HG03139 (cell line): ENCODE results near the gene TNRC6A.
"Not testable (repeated sequence)": the region's sequence is repeated elsewhere in the genome, so short reads cannot be mapped to it uniquely, and the experiment has no call there.

ENCODE experiments used
- ATAC-seq: cut with Tn5 transposase; IDR thresholded peaks from one replicate; pipeline ENCODE4 v1.9.1; 2021; ENCODE audit not compliant: unreplicated experiment

TNRC6A gene

DNA sequence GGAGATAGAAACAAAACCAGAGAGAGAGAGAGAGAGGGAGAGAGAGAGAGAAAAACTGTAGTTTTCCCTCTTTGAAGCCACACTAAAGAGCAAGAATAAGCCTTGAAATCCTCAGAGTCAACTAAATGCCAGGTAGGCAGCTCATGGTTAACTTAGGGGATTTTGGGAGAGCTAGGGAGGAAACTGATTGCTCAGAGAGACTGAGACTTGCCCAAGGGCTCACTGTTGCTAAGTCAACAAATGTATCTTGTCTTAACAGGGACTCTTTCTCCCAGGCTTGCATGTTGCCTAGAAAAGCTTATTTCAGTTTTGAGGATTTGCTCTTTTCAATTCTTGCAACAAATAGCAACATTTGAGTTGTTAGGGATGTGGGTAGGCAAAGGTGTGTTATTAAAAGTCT lies 111.8 kb downstream of the TNRC6A start:
- ATAC-seq: no peak

GRCh38 chr16:24844101-24845030 lies 114.9 kb downstream of the TNRC6A start:
- ATAC-seq: no peak

DNA sequence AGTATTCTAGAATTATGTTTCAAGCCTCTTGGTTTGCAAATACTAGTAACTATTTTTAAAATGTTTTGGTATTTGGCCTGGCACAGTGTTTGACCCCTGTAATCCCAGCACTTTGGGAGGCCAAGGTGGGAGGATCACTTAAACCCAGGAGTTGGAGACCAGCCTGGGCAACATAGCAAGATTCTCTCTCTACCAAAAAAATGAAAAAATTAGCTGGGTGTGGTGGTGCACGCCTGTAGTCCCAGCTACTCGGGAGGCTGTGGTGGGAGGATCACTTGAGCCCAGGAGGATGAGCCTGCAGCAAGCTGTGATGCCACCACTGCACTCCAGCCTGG lies 115.5 kb downstream of the TNRC6A start:
- not testable (repeated sequence) for ATAC-seq

DNA sequence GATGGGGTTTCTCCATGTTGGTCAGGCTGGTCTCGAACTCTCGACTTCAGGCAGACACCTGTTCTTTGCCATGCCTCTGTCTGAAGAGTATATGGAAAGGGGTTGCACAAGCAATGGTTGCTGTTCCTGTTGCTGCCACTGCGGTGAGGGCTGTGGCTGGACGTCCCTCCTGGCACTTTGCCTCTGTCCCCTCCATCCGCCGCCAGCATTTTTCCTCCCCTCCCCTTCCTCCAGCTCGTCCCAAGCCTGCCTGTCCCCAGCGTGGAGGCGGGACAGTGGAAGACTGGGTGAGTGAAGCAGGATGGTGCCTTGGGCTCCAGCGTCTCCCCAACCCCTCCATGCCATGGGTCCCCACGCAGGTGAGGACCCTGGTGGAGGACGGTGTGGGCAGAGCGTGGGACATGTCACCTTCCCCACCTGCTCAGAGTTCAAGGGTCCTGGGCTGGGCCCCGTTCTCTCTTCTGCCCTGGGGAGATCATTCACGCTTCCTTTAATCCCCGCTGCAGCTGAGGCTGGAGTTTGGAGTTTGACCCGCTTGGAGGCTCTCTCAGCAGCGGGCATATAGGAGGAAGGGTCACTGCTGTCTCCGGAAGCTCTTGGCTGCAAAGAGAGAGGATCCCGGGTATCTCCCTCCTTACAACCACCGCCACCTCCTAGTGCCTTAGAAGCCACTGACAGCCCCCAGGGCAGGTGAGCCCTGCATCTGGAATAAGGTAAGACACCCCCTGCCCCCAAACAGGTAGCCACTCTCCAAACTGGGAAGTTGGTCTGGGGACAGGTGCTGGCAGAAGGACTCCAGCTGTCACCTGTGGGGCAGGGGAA lies 116.5 kb downstream of the TNRC6A start, which contains the start of gene SLC5A11:
SLC5A11 (plus strand) TSS at position 238 of the 822 bp plus-strand sequence. CDS start 12,681 bp downstream, outside the sequence.
- no peak for ATAC-seq

- no peak for ATAC-seq
These were observed 117.3 kb downstream of the TNRC6A start for GRCh38 chr16:24846548-24847357.

DNA sequence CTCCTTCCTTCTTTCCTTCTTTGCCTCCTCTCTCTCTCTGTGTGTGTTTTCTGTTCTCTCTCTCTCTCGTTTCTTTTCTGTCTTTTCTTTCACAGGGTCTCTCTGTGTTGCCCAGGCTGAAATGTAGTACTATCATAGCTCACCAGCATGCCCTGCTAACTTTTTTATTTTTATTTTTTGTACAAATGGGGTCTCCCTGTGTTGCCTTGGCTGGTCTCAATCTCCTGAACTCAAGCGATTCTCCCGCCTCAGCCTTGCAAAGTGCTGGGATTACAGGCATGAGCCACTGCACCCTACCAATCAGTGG lies 117.9 kb downstream of the TNRC6A start:
- no peak for ATAC-seq

- no peak for ATAC-seq
These were observed 118.6 kb downstream of the TNRC6A start for GRCh38 chr16:24848065-24848464.

- ATAC-seq: no peak
These were observed 120.2 kb downstream of the TNRC6A start for GRCh38 chr16:24849641-24850040.

GRCh38 chr16:24850289-24850938 lies 121.0 kb downstream of the TNRC6A start:
- ATAC-seq: no peak

DNA sequence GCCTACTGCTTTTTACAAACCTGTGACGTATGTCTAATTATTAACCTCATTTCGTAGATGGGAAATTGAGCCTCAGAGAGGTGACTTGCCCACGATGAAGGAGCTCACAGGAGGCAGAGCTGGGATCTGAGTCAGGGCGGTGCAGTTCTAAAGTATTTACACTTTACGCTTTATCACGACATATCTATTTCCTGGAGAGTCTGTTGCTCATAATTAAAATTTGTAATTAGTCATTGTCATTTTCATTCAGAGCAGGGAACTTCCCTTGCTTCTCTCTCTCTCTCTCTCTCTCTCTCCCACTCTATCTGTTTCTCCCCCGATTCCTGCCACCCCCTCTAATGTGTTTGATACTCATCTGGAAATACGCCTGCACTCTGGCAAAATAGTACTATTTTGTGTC lies 122.2 kb downstream of the TNRC6A start:
- ATAC-seq: no peak

DNA sequence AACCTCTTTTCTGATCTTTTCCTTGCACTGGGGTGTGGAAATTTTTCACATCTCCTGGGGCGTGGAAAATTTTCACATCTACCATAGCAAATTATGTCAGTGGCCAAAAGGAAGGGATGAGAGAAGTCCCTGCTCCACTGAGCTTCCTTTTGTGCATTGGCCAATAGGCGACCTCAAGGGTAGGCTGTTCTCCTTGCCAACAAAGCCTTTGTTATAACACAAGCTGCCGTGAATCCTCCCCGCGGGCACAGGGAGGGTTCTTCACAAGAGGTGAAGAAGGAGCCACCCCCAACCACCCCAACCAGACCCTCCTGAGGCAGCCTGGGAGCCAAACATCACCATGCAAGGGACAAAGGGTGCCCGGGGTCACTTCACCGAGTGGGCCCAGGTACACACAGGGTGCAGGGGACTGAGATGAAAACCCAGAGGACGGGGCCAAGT lies 122.8 kb downstream of the TNRC6A start:
- ATAC-seq: no peak

DNA sequence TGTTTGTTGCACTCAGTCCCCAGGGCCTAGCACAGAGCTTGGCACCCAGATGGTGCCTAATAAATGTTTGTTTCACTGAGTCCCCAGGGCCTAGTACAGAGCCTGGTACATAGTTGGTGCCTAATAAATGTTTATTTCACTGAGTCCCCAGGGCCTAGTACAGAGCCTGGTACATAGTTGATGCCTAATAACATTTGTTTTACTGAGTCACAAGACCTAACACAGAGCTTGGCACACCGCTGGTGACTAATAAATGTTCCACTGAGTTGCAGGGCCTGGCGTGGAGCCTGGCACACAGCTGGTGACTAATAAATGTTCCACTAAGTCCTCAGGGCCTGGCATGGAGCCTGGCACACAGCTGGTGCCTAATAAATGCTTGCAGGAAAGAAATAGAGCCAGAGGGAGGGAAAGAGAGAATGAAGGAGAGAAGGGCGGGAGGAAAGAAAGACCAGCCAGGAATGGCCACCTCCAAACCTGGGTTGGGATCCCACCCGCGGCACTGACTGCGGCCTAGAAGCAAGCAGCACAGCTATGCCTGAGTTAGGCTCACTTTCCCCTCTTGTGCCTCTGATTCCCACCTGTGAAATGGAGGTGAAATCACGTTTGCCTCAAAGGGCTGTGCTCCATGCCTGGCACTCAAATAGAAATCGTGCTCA lies 123.8 kb downstream of the TNRC6A start:
- no peak for ATAC-seq

- ATAC-seq: no peak
These were observed 124.4 kb downstream of the TNRC6A start for GRCh38 chr16:24853830-24854229.

- ATAC-seq: no peak
These were observed 125.2 kb downstream of the TNRC6A start for GRCh38 chr16:24854607-24855171.

GRCh38 chr16:24855678-24856077 lies 126.2 kb downstream of the TNRC6A start:
- no peak for ATAC-seq

DNA sequence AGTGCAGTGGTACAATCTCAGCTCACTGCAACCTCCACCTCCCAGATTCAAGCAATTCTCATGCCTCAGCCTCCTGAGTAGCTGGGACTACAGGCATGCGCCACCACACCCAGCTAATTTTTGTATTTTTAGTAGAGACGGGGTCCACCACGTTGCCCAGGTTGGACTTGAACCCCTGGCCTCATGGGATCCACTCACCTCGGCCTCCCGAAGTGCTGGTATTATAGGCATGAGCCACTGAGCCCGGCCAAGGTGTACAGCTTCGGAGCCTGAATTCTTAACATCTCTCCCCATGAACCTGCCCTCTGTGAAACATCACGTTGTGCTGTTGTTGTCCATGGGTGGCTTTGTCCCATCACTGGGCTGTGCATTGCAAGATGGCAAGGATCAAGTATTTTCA lies 127.4 kb downstream of the TNRC6A start:
- ATAC-seq: not testable (repeated sequence)

DNA sequence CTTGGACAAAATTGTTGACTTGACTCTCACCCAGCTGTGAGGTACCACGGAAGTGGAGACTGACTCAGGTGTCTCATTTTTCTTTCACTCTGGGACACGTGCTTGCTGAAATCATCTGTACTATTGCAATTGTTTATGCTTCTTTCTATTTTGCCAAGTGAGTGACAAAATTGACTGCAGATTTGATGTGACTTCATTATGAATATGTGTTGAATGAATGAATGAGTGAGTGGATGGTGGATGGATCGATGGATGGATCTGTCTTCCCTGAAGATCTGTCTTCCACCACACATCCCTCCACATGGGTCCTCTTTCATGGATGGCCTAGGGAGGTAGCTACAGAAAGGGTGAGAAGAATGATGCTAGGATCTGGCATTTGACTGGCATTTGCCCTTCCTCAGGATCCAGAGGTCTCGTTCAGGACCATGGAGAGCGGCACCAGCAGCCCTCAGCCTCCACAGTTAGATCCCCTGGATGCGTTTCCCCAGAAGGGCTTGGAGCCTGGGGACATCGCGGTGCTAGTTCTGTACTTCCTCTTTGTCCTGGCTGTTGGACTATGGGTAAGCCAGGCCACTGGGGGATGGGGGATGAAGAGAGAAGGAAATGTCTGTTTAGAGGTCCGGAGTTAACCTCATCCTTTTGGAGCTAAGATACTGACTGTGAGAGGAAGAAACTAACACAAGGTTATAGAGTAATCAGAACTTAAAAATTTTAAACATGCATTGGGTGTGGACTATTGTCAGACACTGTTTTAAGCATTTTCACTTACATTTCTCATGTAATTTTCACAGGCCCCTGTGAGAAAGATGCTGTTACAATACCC lies 129.0 kb downstream of the TNRC6A start:
- ATAC-seq: no peak

DNA sequence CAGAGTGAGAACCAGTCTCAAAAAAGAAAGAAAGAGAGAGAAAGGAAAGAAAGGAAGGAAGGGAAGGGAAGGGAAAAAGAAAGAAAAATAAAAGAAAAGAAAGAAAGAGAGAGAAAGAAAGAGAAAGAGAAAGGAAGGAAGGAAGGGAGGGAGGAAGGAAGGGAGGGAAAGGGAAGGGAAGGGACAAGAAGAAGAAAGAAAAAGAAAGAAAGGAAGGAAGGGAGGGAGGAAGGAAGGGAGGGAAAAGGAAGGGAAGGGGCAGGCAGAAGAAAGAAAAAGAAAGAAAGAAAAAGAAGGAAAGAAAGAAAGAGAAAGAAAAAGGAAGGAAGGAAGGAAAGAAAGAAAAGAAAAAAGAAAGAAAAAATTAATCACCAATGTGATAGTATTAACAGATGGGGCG lies 132.0 kb downstream of the TNRC6A start:
- ATAC-seq: no peak
